GM12878 (cell line): ENCODE data around the gene DMRT1. TPM values are rescaled to one million over a fixed set of nuclear protein-coding genes. Genes with fewer than 3 reads are reported as not detected.

Experiments
- ATF7 ChIP-seq: fragments of 450-650 bp; IDR thresholded peaks from 2 replicates; pipeline ENCODE4 v1.6.1; 2016; ENCODE audit warnings: low read depth, mild to moderate bottlenecking
- BACH1 ChIP-seq: fragments of 450-650 bp; IDR thresholded peaks from 2 replicates; pipeline ENCODE4 v1.6.1; 2017; ENCODE audit warnings: mild to moderate bottlenecking, borderline replicate concordance
- BHLHE40 ChIP-seq, 2 experiments: fragments of 450-650 bp in 1 of 2; IDR thresholded peaks; 2 replicates each; pipeline ENCODE4 v1.6.1; 2011 to 2017; ENCODE audit warnings: low read depth in 2 of 2, borderline replicate concordance in 1 of 2, improper control_type of control experiment in 1 of 2, low read length in 1 of 2, mild to moderate bottlenecking in 1 of 2
- EED ChIP-seq: sonication (generic); IDR thresholded peaks from 2 replicates; pipeline ENCODE4 v1.6.1; 2016; ENCODE audit warnings: antibody characterized with exemption, low read depth
- IKZF1 ChIP-seq: fragments of 450-650 bp; conservative IDR thresholded peaks from 2 replicates; pipeline ENCODE4 v1.6.1; 2017; ENCODE audit warnings: antibody characterized with exemption, mild to moderate bottlenecking
- IKZF2 ChIP-seq, 2 experiments: fragments of 450-650 bp; IDR thresholded peaks; 2 replicates each; pipeline ENCODE4 v1.6.1; 2017; ENCODE audit warnings: mild to moderate bottlenecking in 2 of 2, moderate library complexity in 2 of 2
- NBN ChIP-seq: fragments of 450-650 bp; IDR thresholded peaks from 2 replicates; pipeline ENCODE4 v1.6.1; 2016
- NFYA ChIP-seq: IDR thresholded peaks from 2 replicates; pipeline ENCODE4 v1.6.1; 2011; ENCODE audit warnings: low read depth, mild to moderate bottlenecking, low read length, improper control_type of control experiment, borderline replicate concordance
- SMC3 ChIP-seq: IDR thresholded peaks from 2 replicates; pipeline ENCODE4 v1.6.1; 2011; ENCODE audit warnings: low read length, improper control_type of control experiment, borderline replicate concordance
- SPI1 ChIP-seq: IDR thresholded peaks from 2 replicates; pipeline ENCODE4 v1.6.1; 2011; ENCODE audit warnings: low read depth, mild to moderate bottlenecking, low read length, moderate library complexity, borderline replicate concordance; ENCODE audit not compliant: insufficient read depth
- polyA plus RNA-seq, 11 experiments: library from polyadenylated mRNA; depleted of rRNA in 4 of 11; unstranded in 6 of 11; stranded (reverse) in 5 of 11; fragments of >200 nt; fragmentation: Nextera tagmentation in 4 of 11; fragmentation: Illumina TruSeq in 1 of 11; extraction: Ambion mirVana in 4 of 11; extraction: Trizol in 1 of 11; gene quantifications; 1 replicate in 1 of 11; 2 replicates in 10 of 11; pipeline versions ENCODE4 v1.2.1 to v1.2.3, GENCODE V29; 2011 to 2016; ENCODE audit warnings: inconsistent platforms in 2 of 11, missing spikeins in 2 of 11, low read depth in 1 of 11
- total RNA-seq, 4 experiments: library from RNA; depleted of rRNA in 3 of 4; stranded (reverse); fragments of >200 nt in 3 of 4; fragmentation: Illumina TruSeq in 1 of 4; extraction: Trizol in 1 of 4; gene quantifications; 2 replicates each; pipeline versions ENCODE4 v1.2.1 to v1.2.3, GENCODE V29; 2013 to 2021
- TF ChIP-seq, protein P1 (sequence below): fragments of 150-350 bp; IDR thresholded peaks from 2 replicates; pipeline ENCODE4 v1.6.1; 2014; ENCODE audit warnings: mild to moderate bottlenecking, low read depth, low read length

Gene DMRT1
- total and polyA plus RNA-seq, 10 of the 15 experiments (the other 5 are each of a cell fraction or from before 2014, with no cell fraction given) = 0.06 to 1.9 (median 0.24) TPM

DNA sequence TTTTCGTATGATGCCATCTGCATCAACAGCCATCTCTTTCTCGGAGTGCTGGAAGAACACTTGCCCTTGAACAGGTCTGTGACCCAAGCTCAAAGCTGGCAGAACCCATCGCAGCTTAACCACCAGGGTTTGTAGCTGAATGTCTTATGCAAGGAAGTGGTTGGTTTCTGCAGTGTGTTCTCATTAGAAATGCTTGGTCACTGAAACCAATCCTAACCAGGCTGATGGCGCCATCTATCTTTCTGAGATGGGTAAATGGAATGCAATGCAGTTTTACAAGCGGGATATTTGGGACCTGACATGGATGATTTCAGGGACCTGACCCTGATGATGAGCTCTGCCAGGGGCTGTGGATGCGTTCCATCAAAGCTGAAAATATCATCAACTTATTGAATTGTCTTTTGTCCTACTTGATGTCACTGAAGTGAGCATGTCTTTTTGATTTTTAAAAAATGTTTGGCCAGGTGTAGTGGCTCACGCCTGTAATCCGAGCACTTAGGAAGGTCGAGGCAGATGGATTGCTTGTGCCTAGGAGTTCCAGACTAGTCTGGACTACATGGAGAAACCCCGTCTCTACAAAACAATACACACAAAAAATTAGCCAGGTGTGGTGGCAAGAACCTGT is 163.7 kb downstream of the DMRT1 start (continued):
- TF ChIP-seq SPI1 (peak; percentile 61; the same call in 1 of the 2 replicates), NBN (peak; percentile 38; the same call in 1 of the 2 replicates), IKZF1 (0 out of 2 replicates have a peak, but pooled peaks have one; percentile 30), ATF7 (peak; percentile 48), IKZF2 (IDR thresholded peaks at IDR 0.05) (peak; percentile 47 to 51; a peak in 3 of 4 replicates), NFYA (no peak), EED (0 out of 2 replicates have a peak, but pooled peaks have one; percentile 18), BACH1 (peak; percentile 65; the same call in 1 of the 2 replicates), BHLHE40 (IDR thresholded peaks at IDR 0.05; ENCODE audit: borderline replicate concordance in 1 of 2, low read depth in 2 of 2, low read length in 1 of 2) (0 out of 4 replicates have a peak, but pooled peaks of 1 of the 2 experiments have one; percentile 23), SMC3 (peak; percentile 66)
- TF ChIP-seq, protein P1, sequence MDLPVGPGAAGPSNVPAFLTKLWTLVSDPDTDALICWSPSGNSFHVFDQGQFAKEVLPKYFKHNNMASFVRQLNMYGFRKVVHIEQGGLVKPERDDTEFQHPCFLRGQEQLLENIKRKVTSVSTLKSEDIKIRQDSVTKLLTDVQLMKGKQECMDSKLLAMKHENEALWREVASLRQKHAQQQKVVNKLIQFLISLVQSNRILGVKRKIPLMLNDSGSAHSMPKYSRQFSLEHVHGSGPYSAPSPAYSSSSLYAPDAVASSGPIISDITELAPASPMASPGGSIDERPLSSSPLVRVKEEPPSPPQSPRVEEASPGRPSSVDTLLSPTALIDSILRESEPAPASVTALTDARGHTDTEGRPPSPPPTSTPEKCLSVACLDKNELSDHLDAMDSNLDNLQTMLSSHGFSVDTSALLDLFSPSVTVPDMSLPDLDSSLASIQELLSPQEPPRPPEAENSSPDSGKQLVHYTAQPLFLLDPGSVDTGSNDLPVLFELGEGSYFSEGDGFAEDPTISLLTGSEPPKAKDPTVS = no peak
